Measurements from ENCODE around the gene PTPRM.

The PTPRM gene

DNA sequence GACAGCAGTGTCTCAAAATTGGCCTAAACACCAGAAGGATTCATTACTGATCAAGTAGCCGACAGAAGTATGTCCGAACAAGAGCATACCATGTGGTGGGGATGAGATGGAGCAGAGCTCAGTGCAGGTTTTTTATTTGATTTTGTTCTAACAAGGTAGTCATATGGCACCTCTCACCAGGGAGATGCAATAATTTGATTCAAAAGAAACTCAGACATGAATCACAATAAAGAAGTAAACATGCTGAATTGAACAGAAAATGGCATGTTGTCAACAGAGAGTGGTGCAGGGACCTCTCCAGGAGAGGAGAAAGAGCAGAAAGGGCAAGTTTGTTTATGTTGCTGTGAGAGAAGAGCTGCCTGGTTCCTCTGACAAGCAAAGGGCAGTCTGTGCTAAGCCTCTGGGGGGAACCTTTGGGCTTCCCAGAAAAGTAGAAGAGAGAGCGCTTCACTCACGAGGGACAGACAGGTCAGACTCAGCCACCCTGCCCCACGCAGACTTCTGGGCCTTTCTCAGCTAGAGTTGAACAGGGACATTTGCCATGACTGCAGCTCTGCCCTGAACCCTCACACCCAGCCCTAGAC, 690.8 kb downstream of the PTPRM start:
- DNase-seq = no peak

DNA sequence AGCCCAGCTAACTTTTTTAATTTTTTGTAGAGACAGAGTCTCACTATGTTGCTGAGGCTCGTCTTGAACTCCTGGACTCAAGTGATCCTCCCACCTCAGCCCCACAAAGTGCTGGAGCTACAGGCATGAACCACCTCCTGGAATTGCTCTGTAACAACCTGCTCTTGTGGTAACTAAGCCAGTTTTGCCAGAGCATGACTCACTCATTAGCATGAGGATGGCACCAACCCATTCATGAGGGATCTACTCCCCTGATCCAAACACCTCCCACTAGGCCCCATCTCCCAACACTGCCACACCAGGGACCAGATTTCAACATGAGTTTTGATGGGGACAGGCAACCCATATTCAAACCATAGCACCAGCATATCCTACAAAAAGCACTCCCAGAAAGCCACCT, 693.2 kb downstream of the PTPRM start:
- DNase-seq = no peak

DNA sequence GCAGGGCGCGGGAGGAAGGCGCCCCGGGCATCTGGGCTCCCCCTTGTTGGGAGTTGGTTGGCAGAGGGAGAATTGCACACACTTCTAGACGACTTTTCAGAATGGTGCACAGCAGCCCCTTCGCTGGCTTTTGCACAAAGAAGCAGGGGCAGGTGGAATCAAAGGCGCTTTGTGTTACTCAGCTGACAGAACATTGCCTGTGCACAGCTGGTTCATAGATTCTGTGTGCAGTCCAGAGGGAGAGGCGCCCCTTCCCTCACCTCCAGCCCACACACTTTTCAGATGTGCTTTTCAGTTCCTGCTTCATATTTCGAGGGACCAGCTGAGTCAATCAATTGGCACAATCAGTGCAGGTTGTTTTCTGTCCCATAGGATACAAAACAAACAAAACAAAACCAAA, 693.7 kb downstream of the PTPRM start:
- DNase-seq = no peak

DNA sequence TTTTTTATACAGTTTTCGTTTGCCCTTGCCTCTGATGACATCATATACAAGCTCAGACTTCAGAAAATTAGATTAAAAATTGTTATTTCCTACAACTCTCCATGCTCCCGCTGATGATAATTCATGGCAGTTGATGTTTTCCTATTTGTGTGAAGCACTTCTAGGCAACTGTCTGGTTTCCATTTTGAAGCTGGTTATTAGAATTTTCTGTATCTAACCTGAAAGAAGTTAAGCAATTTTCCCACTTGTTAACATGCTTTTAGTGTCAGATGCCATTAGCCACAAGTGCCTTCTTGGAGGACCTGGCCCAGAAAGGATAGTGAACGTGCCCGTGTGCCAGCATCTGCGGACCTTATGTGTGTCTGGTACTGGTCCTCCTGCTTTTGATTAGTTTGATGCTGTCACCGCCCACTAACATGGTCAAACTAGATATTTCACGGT, 694.6 kb downstream of the PTPRM start:
- DNase-seq = no peak

DNA sequence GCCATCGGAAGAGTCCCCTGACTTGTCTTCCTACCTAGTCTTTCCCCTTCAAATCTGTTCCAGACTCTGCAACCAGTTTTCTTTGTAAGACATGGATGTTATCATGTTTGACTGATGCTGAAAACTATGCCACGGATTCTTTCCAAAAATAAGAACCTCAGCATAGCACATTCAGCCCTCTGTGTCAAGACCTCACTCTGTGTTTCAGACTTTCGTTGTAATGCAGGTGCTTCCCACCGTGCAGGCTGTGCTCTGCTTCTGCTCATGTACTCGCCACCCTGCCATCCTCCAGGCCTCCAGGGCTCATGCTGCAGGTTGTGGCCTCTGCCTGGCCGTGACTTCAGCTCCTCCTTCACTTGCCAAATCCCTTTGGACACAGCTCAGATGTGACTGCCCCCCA, 695.1 kb downstream of the PTPRM start:
- no peak for DNase-seq

DNA sequence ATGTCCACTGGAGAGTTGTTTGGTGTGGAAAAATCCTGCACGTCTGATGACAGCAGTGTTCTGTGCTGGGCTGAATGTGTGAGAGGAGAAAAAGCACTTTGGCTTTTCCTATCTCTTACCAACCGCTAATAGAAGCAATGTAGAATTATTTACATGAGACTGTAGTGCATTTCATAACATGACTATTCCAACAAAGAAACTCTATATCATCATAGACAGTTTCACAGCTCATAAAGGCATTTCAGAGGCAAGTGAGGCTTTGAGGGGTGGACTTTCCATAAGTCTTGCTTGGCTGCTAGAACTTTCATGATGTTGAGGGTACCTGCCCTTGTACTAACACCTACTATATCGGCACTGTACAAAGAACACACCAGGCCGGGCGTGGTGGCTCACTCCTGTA, 697.0 kb downstream of the PTPRM start:
- no peak for DNase-seq

DNA sequence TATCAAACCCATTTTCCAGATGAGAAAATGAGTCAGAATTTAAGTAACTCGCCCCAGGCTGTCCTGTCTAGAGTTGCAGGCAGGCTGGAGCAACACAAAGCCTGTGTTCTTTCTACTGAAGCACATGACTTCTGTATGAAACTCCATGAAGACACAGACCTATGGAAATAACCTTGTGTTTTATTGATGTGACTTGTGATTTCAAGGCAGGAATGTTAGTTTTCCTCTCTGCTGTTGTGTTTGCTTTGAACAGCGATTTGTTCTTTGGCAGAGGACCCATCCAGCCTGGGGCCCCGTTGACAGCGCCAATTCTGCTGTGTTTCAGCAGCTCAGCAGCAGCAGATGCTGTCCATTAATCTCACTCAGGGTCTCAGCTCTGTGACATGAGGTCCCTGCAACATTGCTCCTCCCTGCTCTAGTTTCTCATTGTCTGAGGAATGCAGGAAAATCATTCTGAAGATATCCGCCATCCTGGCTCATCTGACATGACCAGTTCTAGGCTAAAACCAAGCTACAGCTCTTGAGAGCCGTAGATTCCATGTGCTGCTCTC, 697.8 kb downstream of the PTPRM start:
- no peak for DNase-seq

DNA sequence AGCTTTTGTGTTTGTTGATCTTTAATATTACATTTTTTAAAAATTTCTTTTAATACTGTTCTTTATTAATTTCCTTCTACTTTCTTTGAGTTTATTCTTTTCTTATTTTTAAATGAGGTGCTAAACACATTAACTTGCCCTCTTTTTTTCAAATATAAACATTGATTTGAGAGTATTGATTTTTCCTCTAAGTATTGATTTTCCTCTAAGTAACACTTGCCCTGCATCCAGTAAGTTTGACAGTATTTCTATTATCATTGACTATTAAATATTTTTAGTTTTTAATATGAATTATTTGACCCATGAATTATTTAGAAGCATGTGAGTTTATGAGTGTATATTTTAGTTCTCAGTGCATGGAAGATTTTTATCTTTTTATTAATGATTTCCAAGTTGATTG, 705.1 kb downstream of the PTPRM start:
- DNase-seq = no peak

DNA sequence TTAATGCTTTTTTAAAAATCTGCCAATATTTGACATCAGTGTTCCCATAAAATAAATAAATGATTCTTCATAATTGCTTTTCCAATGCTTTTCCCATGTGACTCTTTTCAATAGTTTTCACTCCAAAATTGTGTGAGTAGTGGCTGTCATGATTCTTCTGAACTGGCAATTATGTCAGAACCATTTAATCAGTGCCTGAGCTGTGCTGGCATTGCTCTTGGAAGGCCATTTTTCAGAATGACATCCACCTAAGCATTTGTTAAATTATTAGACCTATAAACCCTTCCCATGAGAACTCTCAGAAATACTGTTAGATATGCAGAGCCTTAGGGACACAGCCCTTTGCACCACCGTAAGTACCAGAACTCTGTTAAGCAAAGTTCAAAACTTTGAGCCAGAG, 707.3 kb downstream of the PTPRM start:
- DNase-seq = no peak

DNA sequence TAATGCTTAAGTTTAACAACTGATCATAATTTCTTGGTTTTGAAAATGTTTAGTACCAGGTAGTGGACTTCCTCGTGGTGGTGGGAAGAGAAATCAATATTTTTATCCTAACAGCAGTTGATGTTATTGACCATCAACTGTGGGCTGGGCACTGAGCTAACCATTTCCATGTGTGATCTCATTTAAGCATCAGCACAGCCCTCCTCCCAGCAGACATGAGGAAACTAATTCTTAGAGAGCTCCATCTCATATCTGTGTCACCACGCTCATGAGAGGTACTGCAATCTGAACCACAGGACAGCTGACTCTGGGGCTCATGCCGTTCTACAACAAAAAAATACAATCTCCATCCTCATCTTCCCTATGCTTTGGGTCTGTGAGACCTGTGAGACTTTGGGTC, 709.3 kb downstream of the PTPRM start:
- no peak for DNase-seq

DNA sequence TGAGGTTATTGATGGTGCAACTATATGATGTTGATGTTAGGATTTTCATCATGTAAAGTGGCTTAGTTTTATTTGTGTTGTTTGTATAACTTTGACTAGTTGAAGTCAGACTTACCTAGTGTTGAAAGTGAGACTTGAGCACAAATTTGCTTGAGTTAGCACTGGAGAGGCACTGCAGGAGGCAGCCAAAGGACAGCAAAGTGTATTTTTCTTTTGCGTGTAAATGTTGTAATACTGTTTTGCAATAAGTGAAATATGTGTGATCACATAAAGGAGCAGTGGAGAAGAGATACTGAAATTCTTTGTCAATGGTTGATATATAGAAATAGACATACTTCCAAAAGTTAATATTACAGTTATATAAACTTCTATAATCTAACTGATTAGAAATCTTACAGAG, 710.2 kb downstream of the PTPRM start:
- no peak for DNase-seq

DNA sequence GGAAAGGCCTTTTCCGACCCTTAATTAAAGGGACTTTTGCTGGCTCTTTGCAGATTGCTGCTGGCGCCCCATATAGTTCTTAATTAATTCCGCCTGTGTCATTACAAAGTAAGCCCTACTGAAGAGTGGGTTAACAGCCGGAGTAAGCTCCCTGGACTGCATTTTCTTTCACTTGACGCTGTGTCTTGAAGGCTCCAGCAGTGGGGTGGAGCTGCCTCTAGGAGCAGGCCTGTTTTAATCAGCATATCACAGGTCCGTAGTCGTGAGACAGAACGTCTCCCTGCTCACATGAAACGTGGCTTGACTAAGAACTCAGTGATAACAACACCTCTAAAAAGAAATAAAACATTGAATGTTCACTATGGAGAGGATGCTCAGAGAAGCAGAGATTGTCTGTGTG, 712.2 kb downstream of the PTPRM start:
- DNase-seq = no peak

DNA sequence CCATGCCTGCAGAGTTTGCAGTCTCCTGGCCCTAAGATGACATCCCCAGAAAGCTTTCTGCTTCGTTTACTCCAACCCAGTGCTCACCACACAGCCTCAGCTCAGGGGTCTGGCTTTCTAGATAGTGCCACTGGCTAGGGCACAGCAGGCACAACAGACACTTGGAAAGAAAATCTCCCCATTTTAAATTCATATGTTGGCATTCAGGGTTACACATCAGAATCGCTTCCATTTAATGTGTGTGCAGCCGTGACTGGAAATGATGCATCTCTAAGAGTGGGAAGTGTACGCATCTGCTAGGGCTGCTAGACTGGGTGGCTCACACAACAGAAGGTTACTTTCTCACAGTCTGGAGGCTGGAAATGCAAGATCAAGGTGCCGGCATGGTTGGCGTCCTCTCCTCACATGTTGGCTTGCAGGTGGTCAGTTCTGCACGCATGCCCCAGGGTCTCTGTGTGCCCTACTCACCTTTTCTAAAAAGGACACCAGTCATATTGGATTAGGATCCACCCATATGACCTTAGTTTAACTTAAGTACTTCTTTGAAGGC, 712.7 kb downstream of the PTPRM start:
- no peak for DNase-seq

DNA sequence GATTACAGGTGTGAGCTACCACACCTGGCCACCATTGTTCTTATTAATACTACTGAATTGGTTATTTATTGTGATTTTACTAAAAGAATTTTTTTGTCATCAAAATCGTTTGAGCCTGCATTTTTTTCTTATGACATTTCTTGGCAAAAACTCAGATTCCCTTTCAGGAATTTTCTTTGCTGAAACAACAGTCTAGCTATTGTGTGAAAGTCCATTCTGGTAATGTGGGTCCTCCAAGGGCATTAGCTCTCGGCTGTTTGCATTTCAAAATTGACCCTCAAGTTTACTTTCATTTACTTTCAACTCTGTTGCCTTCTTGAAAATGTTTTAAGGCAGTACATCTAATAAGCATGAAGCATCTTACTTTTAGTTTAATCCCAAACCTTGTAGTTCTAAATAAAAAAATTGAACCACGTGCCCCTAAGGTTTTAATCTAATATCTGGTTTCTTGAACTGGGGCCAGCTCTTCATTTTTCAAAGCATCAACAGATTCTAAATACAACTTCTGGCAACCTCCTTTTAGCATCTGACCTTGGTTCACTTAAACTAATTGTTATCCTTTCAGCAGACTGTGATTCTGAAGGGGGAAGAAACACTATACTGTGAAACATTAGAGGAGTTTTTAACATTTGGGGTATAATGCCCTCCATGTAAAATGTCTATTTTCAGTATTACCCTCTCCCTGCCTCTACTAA, 716.9 kb downstream of the PTPRM start:
- no peak for DNase-seq

DNA sequence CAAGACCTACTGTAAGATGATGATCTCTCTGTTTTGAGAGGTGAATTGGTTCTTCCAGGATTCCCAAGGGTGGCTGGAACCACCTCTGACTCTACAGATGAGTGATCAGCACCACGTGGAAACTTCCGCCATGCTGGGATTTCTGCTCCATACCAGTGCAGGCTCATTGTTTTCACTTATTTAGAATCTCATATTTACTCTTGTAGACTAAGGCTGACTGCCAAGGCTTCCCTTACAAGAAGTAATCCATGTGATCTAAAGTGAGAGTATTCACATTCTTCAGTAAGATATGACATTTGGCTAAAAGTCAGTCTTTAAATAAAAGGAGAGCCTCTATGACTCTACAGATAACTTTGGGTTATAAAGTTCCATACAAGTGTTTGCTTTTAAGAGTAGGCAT, 719.2 kb downstream of the PTPRM start:
- no peak for DNase-seq

DNA sequence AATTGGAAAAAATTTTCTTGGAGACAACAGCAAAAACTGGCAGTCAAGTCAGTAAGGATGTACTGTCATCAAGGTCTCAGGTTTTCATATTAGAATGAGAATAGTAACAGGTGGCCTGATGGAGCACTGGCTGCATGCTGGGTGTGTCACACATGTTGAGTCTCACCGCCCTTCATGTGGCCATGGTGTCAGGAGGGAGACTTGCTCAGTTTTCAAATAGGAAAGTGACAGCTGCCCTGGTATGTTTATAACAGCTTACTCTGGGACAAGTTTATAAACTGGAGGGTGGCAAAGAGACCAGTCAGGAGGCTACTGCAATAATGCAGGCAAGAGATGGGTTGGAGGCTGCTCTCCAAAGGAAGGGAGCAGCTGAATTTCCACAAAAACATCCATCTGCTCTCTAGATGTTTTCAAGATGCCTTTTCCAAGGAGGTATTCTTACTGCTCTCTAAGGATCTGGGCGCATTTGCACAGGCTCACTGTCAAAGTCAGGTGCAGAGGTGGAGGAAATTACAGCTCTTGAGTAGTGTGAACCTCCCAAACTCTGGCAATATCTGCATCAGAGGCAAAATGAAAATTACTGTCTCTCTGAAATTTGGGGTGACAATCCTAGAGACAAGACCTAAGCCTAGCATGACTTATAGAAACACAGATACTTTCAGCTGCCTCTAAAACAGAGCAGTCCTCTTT, 720.2 kb downstream of the PTPRM start:
- DNase-seq = no peak

DNA sequence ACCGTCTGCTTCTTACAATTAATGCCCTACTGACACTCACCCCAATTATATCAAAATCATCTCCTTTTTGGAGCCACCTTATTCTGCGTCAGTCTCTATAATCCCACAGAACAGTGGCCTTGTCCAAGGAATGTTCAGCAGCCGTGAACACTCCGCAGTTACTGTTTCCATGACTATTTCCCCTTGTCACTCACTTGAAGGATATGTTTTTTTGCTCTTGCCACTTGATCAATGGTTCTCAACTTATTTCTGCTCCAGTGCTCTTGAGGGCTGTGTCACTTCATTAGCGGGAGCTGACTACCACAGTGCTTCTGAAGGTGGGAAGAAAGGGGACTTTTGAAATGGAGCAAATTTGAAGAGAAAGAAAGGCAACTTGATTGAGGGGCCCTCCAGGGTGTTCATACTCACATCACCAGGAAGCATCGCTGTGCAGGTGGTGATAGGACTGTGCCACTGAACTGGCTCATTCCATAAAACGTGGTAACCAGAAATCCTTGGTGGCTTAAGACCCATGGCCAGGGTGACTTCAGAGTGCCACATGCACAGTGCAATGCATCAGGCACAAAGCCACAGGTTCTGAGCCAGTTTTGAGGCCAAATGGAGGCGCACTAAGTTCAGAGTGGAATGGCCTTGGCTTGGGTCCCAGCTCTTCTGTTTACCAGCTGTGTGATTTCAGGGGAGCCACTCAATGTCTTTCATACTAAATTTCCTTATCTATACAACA, 721.5 kb downstream of the PTPRM start:
- no peak for DNase-seq

DNA sequence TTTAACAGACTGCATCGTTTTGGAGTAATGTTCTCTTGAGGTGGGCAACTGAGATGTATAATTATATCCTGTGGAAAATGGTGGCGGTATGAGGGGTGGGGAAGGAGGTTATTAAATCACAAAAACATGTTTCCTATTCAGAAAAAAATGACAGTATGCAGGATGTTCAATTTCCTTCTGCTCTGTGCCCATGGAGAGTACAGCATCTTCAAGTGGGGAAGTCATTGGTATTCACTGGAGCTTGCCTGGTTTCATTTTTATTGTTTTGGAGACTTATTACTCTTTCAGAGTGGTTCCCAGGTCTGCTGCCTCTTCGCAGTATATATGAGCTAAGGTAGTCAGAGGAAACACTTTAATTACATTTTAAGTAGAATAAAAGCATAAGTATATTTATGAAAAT, 723.3 kb downstream of the PTPRM start:
- DNase-seq = no peak

DNA sequence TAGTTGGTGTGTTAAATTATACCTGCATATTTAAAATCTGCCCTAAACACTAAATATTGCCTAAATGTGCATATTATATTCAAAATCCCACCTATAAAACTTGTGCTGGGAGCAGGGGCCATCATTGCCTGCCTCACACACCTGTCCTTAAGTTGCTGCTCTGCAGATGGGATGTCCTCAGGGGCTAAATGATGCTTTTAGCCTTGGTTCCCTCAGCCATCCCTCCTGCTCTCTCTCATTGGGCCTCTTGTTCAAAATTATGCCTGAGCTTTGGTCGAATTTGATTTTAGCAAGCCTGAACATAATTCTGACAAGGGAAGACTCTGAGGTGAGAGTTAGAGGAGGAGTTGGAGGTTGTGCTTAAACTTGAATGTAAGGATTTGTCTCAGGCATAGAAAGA, 723.8 kb downstream of the PTPRM start:
- DNase-seq = no peak

DNA sequence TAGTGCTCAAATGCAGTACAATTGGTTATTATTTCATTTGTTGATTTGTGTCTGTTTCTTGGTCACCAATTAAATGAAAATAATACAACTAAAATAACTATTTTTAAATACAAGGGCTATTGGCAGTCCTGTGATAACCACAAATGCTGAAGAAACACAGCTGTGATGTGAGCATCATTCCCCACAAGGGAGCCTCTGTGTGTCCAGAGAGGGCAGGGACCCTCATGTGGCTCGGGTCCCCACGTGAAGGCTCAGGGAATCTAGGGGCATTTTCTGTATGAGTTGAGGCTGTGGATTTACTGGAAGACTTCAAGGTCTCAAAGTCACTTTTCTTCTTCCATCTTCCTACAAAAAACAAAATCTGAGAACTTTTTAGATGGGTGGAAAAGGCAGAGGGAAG, 726.1 kb downstream of the PTPRM start:
- DNase-seq = no peak

DNA sequence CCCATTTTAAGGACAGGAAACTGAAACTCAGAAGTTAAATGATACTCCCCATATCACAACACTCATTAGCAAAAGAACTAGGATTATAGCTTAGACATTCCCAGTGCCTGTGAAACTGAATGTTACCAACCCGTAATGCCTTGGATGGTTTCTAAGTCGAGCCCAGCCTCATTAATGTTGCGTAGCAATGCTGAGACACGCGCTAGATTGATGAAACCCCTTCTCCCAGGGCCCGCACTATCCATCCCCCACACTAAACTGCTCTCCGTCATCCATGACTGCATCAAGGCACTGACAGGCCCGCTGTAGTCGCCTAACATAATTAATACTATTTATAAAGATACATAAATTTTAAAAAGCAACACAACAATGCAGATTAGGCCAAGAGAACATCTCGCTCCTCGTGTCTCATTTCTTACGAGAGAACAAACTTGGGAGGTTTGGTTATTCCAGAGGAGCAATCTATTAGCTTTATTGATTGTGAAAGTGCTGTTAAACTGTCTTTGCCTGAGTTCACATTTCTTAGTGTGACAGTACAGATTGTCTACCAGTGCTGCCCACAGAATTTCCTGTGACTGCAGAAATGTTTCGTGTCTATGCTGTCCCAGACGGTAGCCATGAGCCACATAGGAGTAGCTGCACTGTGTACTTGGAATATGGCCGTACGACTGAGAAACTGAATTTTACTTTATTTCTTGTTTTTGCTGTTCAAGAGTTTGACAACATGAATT, 729.9 kb downstream of the PTPRM start:
- DNase-seq = no peak

DNA sequence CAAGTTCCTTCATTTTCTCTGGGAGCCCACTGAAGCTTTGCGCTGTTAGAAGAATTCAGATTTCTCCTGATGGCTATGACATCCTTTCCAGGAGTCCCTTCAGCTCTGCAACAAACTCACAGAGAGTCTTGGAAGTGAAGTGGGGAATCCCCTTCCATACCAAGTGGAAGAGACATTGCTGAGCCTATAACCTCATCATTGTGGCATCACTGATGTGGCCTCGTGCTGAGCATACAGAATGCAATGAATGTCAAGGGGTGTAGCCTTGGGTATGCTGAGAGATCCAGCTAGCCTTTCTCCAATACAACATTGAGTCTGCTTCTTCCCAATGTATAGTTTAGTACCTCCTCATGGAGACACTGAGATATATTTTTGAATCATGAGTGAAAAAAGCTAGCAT, 731.1 kb downstream of the PTPRM start:
- no peak for DNase-seq

Measured in activated CD4-positive, alpha-beta T cell treated with anti-CD3 and anti-CD28 coated beads, Interleukin-2, Interleukin-6, amounts not matched to agents 100 ng/mL and 50 ng/mL, durations not matched to agents 16 hours and 8 hours (primary cell).